Measurements from ENCODE around the gene KCNQ4. TPM values are rescaled to one million over a fixed set of nuclear protein-coding genes. Genes with fewer than 3 reads are reported as not detected.

The KCNQ4 gene
- total and polyA plus RNA-seq, 2 donors (not counting 3 experiments of a cell fraction or from before 2014, with no cell fraction given), result 0.06 to 0.07 TPM

DNA sequence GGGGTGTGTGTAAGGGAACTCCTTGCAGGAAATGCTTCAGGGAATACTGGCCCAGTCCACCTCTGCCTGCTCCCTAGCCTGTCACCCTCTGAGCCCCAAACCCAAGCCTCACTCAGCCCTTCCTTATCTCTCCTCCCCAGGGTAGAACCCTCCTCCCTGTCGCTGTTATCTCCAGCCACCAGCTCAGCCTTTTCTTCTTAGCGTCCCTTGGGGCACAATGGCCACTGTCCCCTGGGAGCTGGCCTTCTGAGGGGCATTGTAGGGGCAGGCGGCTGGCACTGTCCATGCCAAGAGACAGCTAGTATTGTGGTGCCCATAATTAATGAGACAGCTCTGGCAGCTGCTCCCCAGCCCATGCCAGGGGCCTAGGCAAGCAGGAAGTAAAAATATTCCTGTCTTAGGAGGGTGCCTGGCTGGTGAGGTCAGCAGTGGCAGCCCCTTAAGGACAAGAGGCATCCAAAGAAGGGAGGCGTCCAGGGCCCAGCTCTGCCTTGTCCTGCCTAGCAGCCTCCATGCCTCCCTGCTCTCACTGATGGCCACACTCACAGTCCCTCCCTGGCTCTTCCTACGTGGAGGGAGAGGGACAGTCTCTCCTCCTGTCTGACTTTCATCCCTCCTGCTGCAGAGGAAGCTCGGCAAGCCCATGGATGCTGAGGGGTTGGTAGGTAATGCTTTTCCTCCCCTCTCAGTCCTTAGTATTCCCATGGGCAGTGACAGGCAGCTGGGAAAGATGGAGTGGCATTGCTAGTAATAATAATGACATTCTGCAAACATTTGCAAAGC lies 37.5 kb downstream of the KCNQ4 start:
- no peaks in the 10 kb centered on the region for H3K9me1 ChIP-seq (replicated peaks; ENCODE audit: control insufficient read depth, extremely low read depth, insufficient read depth, low read length)
- intact Hi-C loops (cut with micrococcal nuclease), result no loop called here
- H3K4me2 ChIP-seq (ENCODE audit: insufficient read depth, low read length), result no peak overlapping the region
- H3K9me3 ChIP-seq (replicated peaks; ENCODE audit: control insufficient read depth, insufficient read depth, low read length), result no peaks in the 10 kb centered on the region
- H3K79me2 ChIP-seq (ENCODE audit: control insufficient read depth, insufficient read depth, low read length), result no peaks in the 10 kb centered on the region
- peaks cover 2% of the 10 kb centered on the region for H3K4me1 ChIP-seq (ENCODE audit: control insufficient read depth, extremely low read depth, insufficient read depth, low read length)
- FAIRE-seq (no peak), DNase-seq (ENCODE audit: low read depth, low spot score) (no peak)
- H2AFZ ChIP-seq (ENCODE audit: low read depth, low read length), result no peak overlapping the region
- dilution Hi-C loops (cut with MboI; ENCODE audit: extremely low pct_ligation_motif_present, low sequenced_read_pairs), result no loop called here
- POLR2A ChIA-PET, result no interaction called here
- H3K36me3 ChIP-seq (ENCODE audit: control insufficient read depth in 2 of 2, extremely low read depth in 1 of 2, insufficient read depth in 2 of 2, low read length in 2 of 2), result no peaks in the 10 kb centered on the region
- no peak overlapping the region for H3K9ac ChIP-seq (replicated peaks; ENCODE audit: extremely low read depth, insufficient read depth, low read length)
- H3K27ac ChIP-seq (ENCODE audit: insufficient read depth, low read depth, low read length), result no peak overlapping the region
- no peaks in the 10 kb centered on the region for H4K20me1 ChIP-seq (replicated peaks; ENCODE audit: control insufficient read depth, extremely low read depth, insufficient read depth, low read length)
- no TSS peak for BruUV-seq (replicated peaks)
- CTCF ChIA-PET, result interaction anchor here (0.6 to 1.9 kb wide), 4 partner anchors 13 to 129 kb away, joined by 3 to 9 read pairs (median 4); no protein-coding TSS in a partner anchor
- H3K4me3 ChIP-seq (replicated peaks in 1 of 3; ENCODE audit: insufficient read depth in 1 of 3, low read depth in 1 of 3, low read length in 3 of 3), result no peak overlapping the region
- peaks cover 0 to 10% of the 10 kb centered on the region in 2 experiments for H3K27me3 ChIP-seq (ENCODE audit: control insufficient read depth in 2 of 2, insufficient read depth in 2 of 2, low read length in 2 of 2)
- no peak for TF ChIP-seq GATA2 (IDR thresholded peaks at IDR 0.05; ENCODE audit: insufficient read depth, insufficient read length, low read depth, low read length)

GRCh38 chr1:40822890-40823289 lies 39.3 kb downstream of the KCNQ4 start:
- Histone ChIP-seq H3K27me3 (ENCODE audit: control insufficient read depth in 2 of 2, insufficient read depth in 2 of 2, low read length in 2 of 2) (peaks cover 0 to 4% of the 10 kb centered on the region in 2 experiments), H3K9me3 (replicated peaks; ENCODE audit: control insufficient read depth, insufficient read depth, low read length) (no peaks in the 10 kb centered on the region), H3K27ac (ENCODE audit: insufficient read depth, low read depth, low read length) (no peak overlapping the region), H3K36me3 (ENCODE audit: control insufficient read depth in 2 of 2, extremely low read depth in 1 of 2, insufficient read depth in 2 of 2, low read length in 2 of 2) (no peaks in the 10 kb centered on the region), H3K4me2 (ENCODE audit: insufficient read depth, low read length) (no peak overlapping the region), H2AFZ (ENCODE audit: low read depth, low read length) (no peak overlapping the region), H3K4me1 (ENCODE audit: control insufficient read depth, extremely low read depth, insufficient read depth, low read length) (peaks cover 2% of the 10 kb centered on the region), H4K20me1 (replicated peaks; ENCODE audit: control insufficient read depth, extremely low read depth, insufficient read depth, low read length) (no peaks in the 10 kb centered on the region), H3K9me1 (replicated peaks; ENCODE audit: control insufficient read depth, extremely low read depth, insufficient read depth, low read length) (no peaks in the 10 kb centered on the region), H3K4me3 (replicated peaks in 1 of 3; ENCODE audit: insufficient read depth in 1 of 3, low read depth in 1 of 3, low read length in 3 of 3) (no peak overlapping the region), H3K79me2 (ENCODE audit: control insufficient read depth, insufficient read depth, low read length) (no peaks in the 10 kb centered on the region), H3K9ac (replicated peaks; ENCODE audit: extremely low read depth, insufficient read depth, low read length) (no peak overlapping the region)
- BruUV-seq (replicated peaks), result no TSS peak
- FAIRE-seq (no peak), DNase-seq (ENCODE audit: low read depth, low spot score) (no peak)
- POLR2A ChIA-PET, result no interaction called here
- no peak for TF ChIP-seq EZH2 (IDR thresholded peaks at IDR 0.05; ENCODE audit: borderline replicate concordance, low read depth, low read length, severe bottlenecking)
- no peak for TF ChIP-seq GATA2 (IDR thresholded peaks at IDR 0.05; ENCODE audit: insufficient read depth, insufficient read length, low read depth, low read length)
- no peak for TF ChIP-seq POLR2AphosphoS5 (IDR thresholded peaks at IDR 0.05; ENCODE audit: insufficient read depth, low read depth, low read length)
- no peak for TF ChIP-seq POLR2A (IDR thresholded peaks at IDR 0.05; ENCODE audit: low read depth, low read length)
- TF ChIP-seq, protein P1, sequence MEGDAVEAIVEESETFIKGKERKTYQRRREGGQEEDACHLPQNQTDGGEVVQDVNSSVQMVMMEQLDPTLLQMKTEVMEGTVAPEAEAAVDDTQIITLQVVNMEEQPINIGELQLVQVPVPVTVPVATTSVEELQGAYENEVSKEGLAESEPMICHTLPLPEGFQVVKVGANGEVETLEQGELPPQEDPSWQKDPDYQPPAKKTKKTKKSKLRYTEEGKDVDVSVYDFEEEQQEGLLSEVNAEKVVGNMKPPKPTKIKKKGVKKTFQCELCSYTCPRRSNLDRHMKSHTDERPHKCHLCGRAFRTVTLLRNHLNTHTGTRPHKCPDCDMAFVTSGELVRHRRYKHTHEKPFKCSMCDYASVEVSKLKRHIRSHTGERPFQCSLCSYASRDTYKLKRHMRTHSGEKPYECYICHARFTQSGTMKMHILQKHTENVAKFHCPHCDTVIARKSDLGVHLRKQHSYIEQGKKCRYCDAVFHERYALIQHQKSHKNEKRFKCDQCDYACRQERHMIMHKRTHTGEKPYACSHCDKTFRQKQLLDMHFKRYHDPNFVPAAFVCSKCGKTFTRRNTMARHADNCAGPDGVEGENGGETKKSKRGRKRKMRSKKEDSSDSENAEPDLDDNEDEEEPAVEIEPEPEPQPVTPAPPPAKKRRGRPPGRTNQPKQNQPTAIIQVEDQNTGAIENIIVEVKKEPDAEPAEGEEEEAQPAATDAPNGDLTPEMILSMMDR (IDR thresholded peaks at IDR 0.05; ENCODE audit: extremely low read depth in 1 of 2, insufficient read depth in 1 of 2, low read depth in 1 of 2, low read length in 2 of 2), result no peak
- no peak for TF ChIP-seq MYC (IDR thresholded peaks at IDR 0.05; ENCODE audit: low read depth, low read length)
- TF ChIP-seq FOS (IDR thresholded peaks at IDR 0.05; ENCODE audit: borderline replicate concordance, insufficient read depth, low read length), result no peak
- TF ChIP-seq, protein P2, sequence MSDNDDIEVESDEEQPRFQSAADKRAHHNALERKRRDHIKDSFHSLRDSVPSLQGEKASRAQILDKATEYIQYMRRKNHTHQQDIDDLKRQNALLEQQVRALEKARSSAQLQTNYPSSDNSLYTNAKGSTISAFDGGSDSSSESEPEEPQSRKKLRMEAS (IDR thresholded peaks at IDR 0.05; ENCODE audit: insufficient read depth, insufficient read length), result no peak
- dilution Hi-C loops (cut with MboI; ENCODE audit: extremely low pct_ligation_motif_present, low sequenced_read_pairs) (no loop called here), intact Hi-C loops (cut with micrococcal nuclease) (no loop called here)
- CTCF ChIA-PET, result interaction anchor here (1.6 kb wide), 1 partner anchor 130 kb away, joined by 4 read pairs; no protein-coding TSS in a partner anchor
